Right renal pelvis (tissue), 4 donors: ENCODE measurements around the gene SLC43A2. TPM values are rescaled to one million over a fixed set of nuclear protein-coding genes. Genes with fewer than 3 reads are reported as not detected.
"Not testable (repeated sequence)": the region's sequence is repeated elsewhere in the genome, so short reads cannot be mapped to it uniquely, and the experiment has no call there.

Source experiments
- DNase-seq, 4 donors: peaks; one replicate each; pipeline ENCODE4 v3.0.0-alpha.2; 2013; ENCODE audit warnings: low read depth in 4 of 4, low spot score in 3 of 4, missing footprints in 1 of 4
- polyA plus RNA-seq, 4 donors: library from polyadenylated mRNA; unstranded; fragments of 120-200 nt; gene quantifications; one replicate each; pipeline ENCODE4 v1.2.1, GENCODE V29; 2013; ENCODE audit not compliant: insufficient read length in 4 of 4

Gene SLC43A2
- polyA plus RNA-seq, 4 donors, result 28.0 to 37.8 (median 31.3) TPM

DNA sequence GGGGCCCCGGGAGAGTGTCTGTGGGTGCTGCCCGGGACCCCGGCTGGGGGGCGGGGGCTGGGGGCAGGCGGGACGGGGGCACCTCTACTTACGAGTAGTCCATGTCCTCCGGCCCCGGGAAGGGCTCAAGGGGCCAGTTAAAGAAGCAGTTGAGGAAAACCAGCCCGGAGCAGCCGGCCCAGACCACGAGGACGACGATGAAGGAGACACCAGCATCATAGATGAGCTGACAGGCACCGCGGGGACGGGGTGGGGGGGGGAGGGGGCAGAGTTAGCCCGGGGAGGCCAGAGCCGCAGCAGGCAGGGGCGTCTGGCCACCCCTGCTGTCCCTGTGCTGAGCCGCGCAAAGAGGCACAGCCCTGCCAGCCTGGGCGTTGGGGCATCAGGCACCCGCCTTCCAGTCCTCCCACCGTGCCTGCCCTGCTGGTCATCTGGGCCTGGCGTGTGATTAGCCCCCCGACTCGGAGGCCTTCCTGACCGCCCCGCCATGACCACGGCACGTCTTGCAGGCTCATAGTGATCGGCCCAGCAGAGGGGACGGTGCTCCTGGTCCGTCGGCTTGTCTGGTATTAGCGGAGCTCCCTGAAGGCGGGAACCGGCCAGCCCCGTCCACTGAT is 37.1 kb downstream of the SLC43A2 start:
- no peak for DNase-seq

GRCh38 chr17:1590747-1591473 is 37.7 kb downstream of the SLC43A2 start:
- DNase-seq, result no peak

DNA sequence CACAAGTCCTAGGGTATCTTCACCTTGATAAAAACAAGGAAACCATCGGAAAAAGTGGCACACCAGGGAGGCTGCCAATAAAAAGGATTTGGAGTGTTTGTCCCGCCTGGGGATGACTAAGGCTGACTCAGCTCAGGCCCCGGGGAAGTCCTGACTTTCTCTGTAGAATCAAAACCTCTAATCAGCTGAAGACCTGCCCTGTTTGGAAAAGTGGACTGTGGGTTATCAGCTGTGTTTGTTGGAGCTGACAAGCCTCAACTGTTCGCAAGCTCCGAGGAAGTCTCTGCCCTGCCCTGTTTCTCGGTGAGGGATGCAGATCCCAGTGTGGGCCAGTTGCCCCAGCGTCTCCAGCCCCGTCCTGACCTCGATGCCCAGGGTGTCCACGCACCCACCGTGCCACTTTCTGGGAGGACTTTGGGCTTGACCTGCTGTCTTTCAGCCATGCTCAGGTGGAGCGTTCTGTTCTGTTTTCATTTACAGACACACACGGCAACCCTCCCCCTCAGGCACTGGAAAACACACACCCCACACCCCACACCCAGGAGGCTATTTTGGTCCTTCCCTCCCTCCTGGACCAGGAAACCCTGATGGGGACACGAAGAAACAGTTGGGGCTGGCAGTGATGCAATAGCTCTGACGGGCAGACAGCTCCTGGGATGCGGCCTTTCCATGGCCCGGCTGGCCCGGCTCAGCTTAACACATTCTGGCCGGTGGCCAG is 38.4 kb downstream of the SLC43A2 start:
- no peak for DNase-seq

GRCh38 chr17:1588821-1589585 is 39.6 kb downstream of the SLC43A2 start:
- DNase-seq, result no peak

DNA sequence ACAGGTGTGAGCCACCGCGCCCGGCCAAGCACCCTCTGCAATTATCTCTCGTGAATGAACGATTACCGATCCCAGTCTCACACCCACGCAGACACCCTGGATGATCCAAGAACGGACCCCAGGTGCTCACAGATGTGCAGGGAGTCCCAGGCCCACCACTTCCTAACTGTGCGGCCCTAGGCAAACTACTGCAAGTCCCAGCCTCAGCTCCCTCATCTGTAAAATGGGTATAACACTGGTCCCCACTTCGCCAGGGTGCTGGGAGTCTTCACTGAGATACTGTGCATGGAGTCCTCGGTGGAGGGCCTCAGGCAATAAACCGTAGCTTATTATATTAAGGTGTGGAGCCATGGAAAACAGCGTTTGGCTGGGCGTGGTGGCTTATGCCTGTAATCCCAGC is 44.5 kb downstream of the SLC43A2 start:
- no peak for DNase-seq

DNA sequence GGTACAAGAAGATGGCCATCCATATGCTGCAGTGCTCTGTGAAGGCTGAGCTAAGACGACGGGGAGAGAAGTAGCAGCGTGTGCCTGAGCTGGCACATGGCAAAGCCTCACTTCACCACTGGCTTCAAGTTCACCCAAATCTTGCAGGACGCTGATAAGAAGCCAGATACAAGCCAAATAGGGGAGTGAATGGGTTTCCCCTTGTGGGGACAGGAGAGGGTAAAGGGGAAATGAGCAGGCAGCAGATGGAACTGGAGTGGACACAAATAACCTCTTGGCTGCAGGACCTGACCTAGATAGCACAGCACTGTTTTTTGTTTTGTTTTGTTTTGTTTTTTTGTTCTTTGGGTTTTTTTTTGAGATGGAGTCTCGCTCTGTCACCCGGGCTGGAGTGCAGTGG is 45.1 kb downstream of the SLC43A2 start:
- DNase-seq, result no peak

DNA sequence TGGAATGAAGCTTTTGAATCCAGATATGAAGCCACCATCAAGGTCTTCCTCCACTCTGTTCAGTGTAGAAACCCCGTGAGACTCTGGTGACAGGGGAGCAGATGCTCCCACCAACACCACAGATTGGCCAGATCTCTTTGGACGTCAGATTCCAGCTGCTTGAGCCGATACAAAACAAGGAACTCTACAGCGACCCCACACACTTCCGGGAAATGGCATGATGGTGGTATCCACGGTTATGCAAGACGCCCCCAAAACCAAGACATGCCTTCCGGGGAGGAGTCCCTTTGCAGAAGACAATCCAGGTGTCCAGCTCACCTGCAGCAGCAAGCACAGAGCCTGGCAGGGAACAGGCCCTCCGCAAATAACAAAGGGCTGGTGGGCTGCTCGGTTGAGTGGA is 46.3 kb downstream of the SLC43A2 start:
- no peak for DNase-seq

- DNase-seq, result no peak
These were observed 47.5 kb downstream of the SLC43A2 start for GRCh38 chr17:1580979-1581676.

DNA sequence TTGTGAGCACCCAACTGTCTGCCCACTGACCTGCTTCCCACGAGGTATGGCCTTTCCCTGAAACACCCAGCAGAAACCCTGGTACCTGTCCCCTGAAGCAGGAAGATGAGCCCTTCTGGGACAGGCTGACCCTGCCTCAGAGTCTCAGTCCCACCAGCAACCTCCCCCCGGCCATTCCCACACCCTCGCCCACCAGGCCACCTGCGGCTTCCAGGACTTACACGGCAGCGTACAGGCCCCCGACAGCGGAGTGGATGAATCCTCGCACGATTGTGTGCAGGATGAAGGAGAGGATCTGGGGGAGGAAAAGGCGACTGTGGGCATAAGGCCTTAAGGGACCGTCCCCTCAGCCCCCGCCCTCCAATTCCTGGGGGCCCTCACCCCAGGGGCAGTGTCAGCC is 50.6 kb downstream of the SLC43A2 start:
- no peak for DNase-seq

- no peak for DNase-seq
These were observed 51.0 kb downstream of the SLC43A2 start for GRCh38 chr17:1577583-1578013.

- no peak for DNase-seq
These were observed 51.5 kb downstream of the SLC43A2 start for GRCh38 chr17:1577182-1577581.

DNA sequence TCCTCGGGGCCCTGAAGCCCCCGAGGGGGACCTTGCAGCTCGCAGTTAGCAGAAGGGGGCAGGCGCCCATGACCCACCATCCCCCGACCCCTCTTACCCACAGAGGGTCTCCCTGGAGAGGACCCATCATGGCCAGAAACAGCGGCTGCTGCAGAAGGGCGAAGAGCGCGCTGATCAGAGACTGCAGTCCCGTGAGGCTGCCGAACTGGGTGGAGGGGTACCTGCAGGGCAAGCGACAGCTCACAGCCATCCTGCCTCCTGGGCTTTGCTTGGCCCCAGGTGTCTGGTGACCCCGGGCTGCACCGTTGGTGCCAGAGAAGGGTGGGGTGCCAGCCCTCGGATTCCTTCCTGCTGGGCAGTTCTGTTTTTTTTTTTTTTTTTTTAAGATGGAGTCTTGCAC is 52.1 kb downstream of the SLC43A2 start:
- no peak for DNase-seq

DNA sequence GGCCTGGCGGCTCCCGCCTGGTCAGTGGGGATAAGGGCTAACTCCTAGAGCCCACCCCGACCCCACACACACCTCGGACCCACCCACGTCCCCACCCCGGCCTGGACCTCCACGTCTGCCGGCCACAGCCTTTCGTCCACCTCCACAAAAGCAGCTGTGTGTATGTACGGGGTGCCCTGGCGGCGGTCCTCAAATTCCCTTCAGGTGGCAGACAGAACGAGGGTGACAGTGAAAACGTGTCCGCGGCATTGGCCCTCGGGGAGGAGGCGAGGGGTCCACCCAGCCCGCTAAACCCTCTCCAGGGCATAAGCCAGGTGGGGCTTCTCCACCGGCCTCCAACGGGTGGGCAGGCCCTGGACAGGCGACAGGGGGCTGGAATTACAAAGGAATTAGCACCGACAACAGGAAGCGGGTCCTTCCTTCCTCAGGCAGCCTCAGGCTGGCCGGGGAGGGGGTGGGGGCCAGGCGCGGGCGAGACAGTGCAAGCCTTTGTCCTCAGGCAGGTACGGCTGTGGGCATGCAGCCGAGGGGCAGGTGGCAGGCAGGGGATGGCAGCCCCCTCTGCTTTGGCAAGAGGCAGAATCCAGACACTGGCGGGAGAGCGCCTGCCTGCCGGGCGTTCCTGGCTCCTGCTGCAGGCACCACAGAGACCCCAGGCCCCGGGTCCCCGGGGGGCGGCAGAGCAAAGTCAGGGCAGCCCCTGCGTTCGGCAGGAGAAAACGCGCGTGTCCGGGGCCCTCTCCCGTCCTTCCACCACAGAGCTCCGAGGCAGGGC is 53.8 kb downstream of the SLC43A2 start:
- no peak for DNase-seq

- peak; percentile 71 to 80 (median 72) for DNase-seq
These were observed 54.5 kb downstream of the SLC43A2 start for GRCh38 chr17:1573932-1574696.

GRCh38 chr17:1572646-1573045 is 56.0 kb downstream of the SLC43A2 start:
- not testable (repeated sequence) for DNase-seq

GRCh38 chr17:1571341-1571704 is 57.3 kb downstream of the SLC43A2 start:
- no peak for DNase-seq

DNA sequence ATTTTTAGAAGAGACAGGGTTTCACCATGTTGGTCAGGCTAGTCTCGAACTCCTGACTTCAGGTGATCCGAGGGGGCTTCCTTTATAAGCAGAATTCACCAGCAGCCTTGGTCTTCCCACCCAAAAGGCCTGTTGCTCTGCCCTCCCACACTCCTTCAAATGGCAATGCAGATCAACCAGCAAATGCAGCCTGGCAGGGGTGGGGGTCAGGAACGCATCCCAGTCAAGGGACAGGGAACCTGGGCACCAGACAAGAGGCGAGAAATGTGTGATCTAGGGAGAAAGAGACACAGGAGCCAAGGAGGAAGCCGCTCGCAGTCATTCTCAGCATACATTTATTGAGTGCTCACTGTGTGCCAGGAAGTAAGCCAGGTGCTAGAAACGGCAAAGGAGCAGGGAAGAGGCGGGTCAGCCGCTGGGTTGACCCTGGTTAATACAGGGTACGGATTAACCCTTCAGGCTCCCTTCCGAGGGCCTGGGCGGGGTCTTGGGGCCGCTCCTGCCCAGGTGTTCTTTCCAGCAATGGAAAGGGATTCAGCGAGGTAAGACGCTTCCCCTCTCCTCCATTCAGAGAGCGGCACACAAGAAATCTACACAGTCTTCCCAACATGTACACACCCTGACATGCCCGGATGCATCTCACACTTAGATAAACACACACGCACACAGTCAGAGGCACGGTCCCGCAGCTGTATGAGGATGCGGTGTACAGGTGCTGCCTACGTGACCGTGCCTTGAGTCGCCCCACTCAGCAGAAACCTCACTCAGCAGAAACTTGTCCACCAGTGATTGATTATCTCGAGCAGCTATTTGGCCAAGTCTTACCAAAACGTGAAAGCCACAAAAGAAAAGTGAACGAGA is 59.5 kb downstream of the SLC43A2 start:
- DNase-seq, result no peak
